AML-193 (cell line): ENCODE measurements around the gene CDC34.
A peak's percentile ranks its signal among the peaks of the same experiment; 100 is the strongest.

ENCODE experiments used
- DNase-seq, 2 experiments: peaks; one replicate each; lab custom pipeline; 2025; lab: John Stamatoyannopoulos, UW

Gene CDC34

GRCh38 chr19:497491-497868 lies 34.1 kb upstream of the CDC34 start:
- DNase-seq = no peak

GRCh38 chr19:497869-498510 lies 33.6 kb upstream of the CDC34 start:
- no peak for DNase-seq

- no peak for DNase-seq
Measured at GRCh38 chr19:498511-498891, 33.1 kb upstream of the CDC34 start.

- DNase-seq = no peak
Measured at GRCh38 chr19:498977-499623, 32.5 kb upstream of the CDC34 start.

GRCh38 chr19:501646-502045 lies 29.9 kb upstream of the CDC34 start:
- no peak for DNase-seq

GRCh38 chr19:504616-505015 lies 26.9 kb upstream of the CDC34 start:
- DNase-seq = no peak

- DNase-seq = peak; percentile 97 to 98
Measured at GRCh38 chr19:506404-507285, 24.9 kb upstream of the CDC34 start.

GRCh38 chr19:507286-508203 lies 24.0 kb upstream of the CDC34 start, which contains the start of gene TPGS1:
TPGS1 (plus strand) TSS chr19:507497; CDS start chr19:507507, 10 bp downstream.
- DNase-seq = peak; percentile 39 to 52

- DNase-seq = no peak
Measured at GRCh38 chr19:508204-509150, 23.1 kb upstream of the CDC34 start.

- DNase-seq = peak; percentile 83 to 88
Measured at GRCh38 chr19:510606-511100, 20.9 kb upstream of the CDC34 start.

GRCh38 chr19:511101-511851 lies 20.3 kb upstream of the CDC34 start:
- DNase-seq = peak; percentile 50 to 58

GRCh38 chr19:512547-513365 lies 18.8 kb upstream of the CDC34 start:
- no peak for DNase-seq

GRCh38 chr19:513368-514165 lies 18.0 kb upstream of the CDC34 start:
- no peak for DNase-seq

- DNase-seq = no peak
Measured at GRCh38 chr19:514166-514663, 17.3 kb upstream of the CDC34 start.

GRCh38 chr19:517721-518597 lies 13.6 kb upstream of the CDC34 start:
- DNase-seq = no peak

- DNase-seq = no peak
Measured at GRCh38 chr19:518598-519231, 12.8 kb upstream of the CDC34 start.
